ENCODE data around the gene NDFIP2. TPM values are rescaled to one million over a fixed set of nuclear protein-coding genes. Genes with fewer than 3 reads are reported as not detected.

The NDFIP2 gene
- polyA plus RNA-seq, 1 of the 3 experiments (the other 2 are of a cell fraction), result 21.4 TPM

- H3K27me3 ChIP-seq (ENCODE audit: insufficient read depth), result no peaks in the 10 kb centered on the region
- H3K36me3 ChIP-seq (replicated peaks in 1 of 2; ENCODE audit: control insufficient read depth in 1 of 2, insufficient read depth in 2 of 2, low read length in 1 of 2), result no peaks in the 10 kb centered on the region
- H3K4me2 ChIP-seq, result no peak overlapping the region
- no peaks in the 10 kb centered on the region for H3K9me2 ChIP-seq
- H3K9me3 ChIP-seq, result no peaks in the 10 kb centered on the region
- TF ChIP-seq TAF1 (IDR thresholded peaks at IDR 0.05; ENCODE audit: borderline replicate concordance, low read depth, low read length), result no peak
- TF ChIP-seq JUND (IDR thresholded peaks at IDR 0.05), result no peak
- TF ChIP-seq MXI1 (IDR thresholded peaks at IDR 0.05; ENCODE audit: low read depth, low read length), result no peak
- TF ChIP-seq POLR2AphosphoS5 (IDR thresholded peaks at IDR 0.05; ENCODE audit: low read depth, low read length), result no peak
- TF ChIP-seq CHD2 (IDR thresholded peaks at IDR 0.05; ENCODE audit: low read length, partially characterized antibody), result no peak
- no peaks in the 10 kb centered on the region for H3K79me2 ChIP-seq (ENCODE audit: insufficient read depth)
- DNase-seq, result no peak
- no peak overlapping the region; a peak in 1 of 4 replicates for H3K27ac ChIP-seq (ENCODE audit: low read depth in 2 of 2, low read length in 1 of 2)
- H3K9ac ChIP-seq, result no peak overlapping the region
- peaks cover 7% of the 10 kb centered on the region for H3F3A ChIP-seq (replicated peaks; ENCODE audit: insufficient read depth)
- CTCF ChIA-PET, result interaction anchor here (1.1 kb wide), 1 partner anchor 49 kb away, joined by 3 read pairs; no protein-coding TSS in a partner anchor
- no peak overlapping the region for H2AFZ ChIP-seq (ENCODE audit: low read depth)
- POLR2A ChIA-PET, result no interaction called here
- H4K20me1 ChIP-seq (ENCODE audit: insufficient read depth), result no peaks in the 10 kb centered on the region
- H3K4me3 ChIP-seq (ENCODE audit: low read depth in 2 of 2, low read length in 1 of 2), result no peak overlapping the region
- peaks cover 0 to 5% of the 10 kb centered on the region in 2 experiments; a peak in 2 of 4 replicates for H3K4me1 ChIP-seq (ENCODE audit: control insufficient read depth in 1 of 2, insufficient read depth in 2 of 2, low read depth in 1 of 2, low read length in 1 of 2)
Observed at GRCh38 chr13:79590394-79590676, 109.4 kb downstream of the NDFIP2 start.

GRCh38 chr13:79591493-79591892 is 110.5 kb downstream of the NDFIP2 start:
- Histone ChIP-seq H3K4me1 (ENCODE audit: control insufficient read depth in 1 of 2, insufficient read depth in 2 of 2, low read depth in 1 of 2, low read length in 1 of 2) (peaks cover 0 to 5% of the 10 kb centered on the region in 2 experiments; a peak in 2 of 4 replicates), H3K9ac (no peak overlapping the region), H3K27ac (ENCODE audit: low read depth in 2 of 2, low read length in 1 of 2) (no peak overlapping the region), H4K20me1 (ENCODE audit: insufficient read depth) (no peaks in the 10 kb centered on the region), H3K4me3 (ENCODE audit: low read depth in 2 of 2, low read length in 1 of 2) (no peak overlapping the region), H3K36me3 (replicated peaks in 1 of 2; ENCODE audit: control insufficient read depth in 1 of 2, insufficient read depth in 2 of 2, low read length in 1 of 2) (no peaks in the 10 kb centered on the region), H3F3A (replicated peaks; ENCODE audit: insufficient read depth) (peaks cover 7% of the 10 kb centered on the region), H2AFZ (ENCODE audit: low read depth) (no peak overlapping the region), H3K9me3 (no peaks in the 10 kb centered on the region), H3K9me2 (no peaks in the 10 kb centered on the region), H3K27me3 (ENCODE audit: insufficient read depth) (no peaks in the 10 kb centered on the region), H3K4me2 (no peak overlapping the region), H3K79me2 (ENCODE audit: insufficient read depth) (no peaks in the 10 kb centered on the region)
- ChIA-PET CTCF (interaction anchor here (1.1 kb wide), 1 partner anchor 50 kb away, joined by 3 read pairs; no protein-coding TSS in a partner anchor), POLR2A (no interaction called here)
- no peak for DNase-seq
- TF ChIP-seq MEF2A (IDR thresholded peaks at IDR 0.05; ENCODE audit: borderline replicate concordance, low read depth), result no peak

GRCh38 chr13:79593121-79593520 is 112.2 kb downstream of the NDFIP2 start:
- POLR2A ChIA-PET, result no interaction called here

More at GRCh38 chr13:79593121-79593520, 112.2 kb downstream of the NDFIP2 start:
- Histone ChIP-seq H3K4me1 (ENCODE audit: control insufficient read depth in 1 of 2, insufficient read depth in 2 of 2, low read depth in 1 of 2, low read length in 1 of 2) (peaks cover 0 to 5% of the 10 kb centered on the region in 2 experiments; a peak in 2 of 4 replicates), H3K79me2 (ENCODE audit: insufficient read depth) (no peaks in the 10 kb centered on the region), H4K20me1 (ENCODE audit: insufficient read depth) (no peaks in the 10 kb centered on the region), H3K36me3 (replicated peaks in 1 of 2; ENCODE audit: control insufficient read depth in 1 of 2, insufficient read depth in 2 of 2, low read length in 1 of 2) (no peaks in the 10 kb centered on the region), H3K9me3 (no peaks in the 10 kb centered on the region), H2AFZ (ENCODE audit: low read depth) (no peak overlapping the region), H3F3A (replicated peaks; ENCODE audit: insufficient read depth) (peaks cover 7% of the 10 kb centered on the region), H3K27me3 (ENCODE audit: insufficient read depth) (no peaks in the 10 kb centered on the region), H3K9ac (no peak overlapping the region), H3K4me2 (0 out of 2 replicates have a peak overlapping the region, but pooled peaks have one; percentile 31), H3K27ac (ENCODE audit: low read depth in 2 of 2, low read length in 1 of 2) (peak overlapping the region; percentile 8 to 67), H3K4me3 (ENCODE audit: low read depth in 2 of 2, low read length in 1 of 2) (no peak overlapping the region), H3K9me2 (no peaks in the 10 kb centered on the region)
- CTCF ChIA-PET, result no interaction called here
- DNase-seq, result no peak
- WGBS (ENCODE audit: low lambda C conversion rate), result 97% methylated on average over 2 of the region's 2 CpGs
- TF ChIP-seq CHD2 (IDR thresholded peaks at IDR 0.05; ENCODE audit: low read length, partially characterized antibody) (no peak), FOXM1 (IDR thresholded peaks at IDR 0.05; ENCODE audit: low read depth) (no peak), MXI1 (IDR thresholded peaks at IDR 0.05; ENCODE audit: low read depth, low read length) (no peak), TAF1 (IDR thresholded peaks at IDR 0.05; ENCODE audit: borderline replicate concordance, low read depth, low read length) (no peak), RXRA (IDR thresholded peaks at IDR 0.05; ENCODE audit: borderline replicate concordance, low read depth) (no peak), IRF3 (IDR thresholded peaks at IDR 0.05; ENCODE audit: low read depth, low read length) (no peak), NFIC (IDR thresholded peaks at IDR 0.05; ENCODE audit: borderline replicate concordance) (no peak)
